Measurements from ENCODE around the gene LYRM1.
"Not testable (repeated sequence)": the region's sequence is repeated elsewhere in the genome, so short reads cannot be mapped to it uniquely, and the experiment has no call there.

LYRM1 gene

GRCh38 chr16:20946015-20946629 lies 45.6 kb downstream of the LYRM1 start:
- no peaks in the 10 kb centered on the region for H3K36me3 Mint-ChIP-seq (ENCODE audit: low read depth)
- no peaks in the 10 kb centered on the region for H3K27me3 Mint-ChIP-seq
- H3K4me1 Mint-ChIP-seq (ENCODE audit: low read depth), result peaks cover 31% of the 10 kb centered on the region
- no peak for DNase-seq
- H3K27ac Mint-ChIP-seq, result no peak overlapping the region
- no peak overlapping the region for H3K4me3 Mint-ChIP-seq
- no peaks in the 10 kb centered on the region for H3K9me3 Mint-ChIP-seq

- H3K4me1 Mint-ChIP-seq (ENCODE audit: low read depth), result peaks cover 18% of the 10 kb centered on the region
- no peak overlapping the region for H3K4me3 Mint-ChIP-seq
- no peaks in the 10 kb centered on the region for H3K27me3 Mint-ChIP-seq
- DNase-seq, result no peak
- no peak overlapping the region for H3K27ac Mint-ChIP-seq
- no peaks in the 10 kb centered on the region for H3K9me3 Mint-ChIP-seq
- no peaks in the 10 kb centered on the region for H3K36me3 Mint-ChIP-seq (ENCODE audit: low read depth)
Observed at GRCh38 chr16:20948444-20948843, 47.9 kb downstream of the LYRM1 start.

- Mint-ChIP-seq H3K4me3 (no peak overlapping the region), H3K9me3 (no peaks in the 10 kb centered on the region), H3K4me1 (ENCODE audit: low read depth) (peaks cover 7% of the 10 kb centered on the region), H3K36me3 (ENCODE audit: low read depth) (no peaks in the 10 kb centered on the region), H3K27me3 (no peaks in the 10 kb centered on the region), H3K27ac (no peak overlapping the region)
- no peak for DNase-seq
Observed at GRCh38 chr16:20949660-20950059, 49.1 kb downstream of the LYRM1 start.

DNA sequence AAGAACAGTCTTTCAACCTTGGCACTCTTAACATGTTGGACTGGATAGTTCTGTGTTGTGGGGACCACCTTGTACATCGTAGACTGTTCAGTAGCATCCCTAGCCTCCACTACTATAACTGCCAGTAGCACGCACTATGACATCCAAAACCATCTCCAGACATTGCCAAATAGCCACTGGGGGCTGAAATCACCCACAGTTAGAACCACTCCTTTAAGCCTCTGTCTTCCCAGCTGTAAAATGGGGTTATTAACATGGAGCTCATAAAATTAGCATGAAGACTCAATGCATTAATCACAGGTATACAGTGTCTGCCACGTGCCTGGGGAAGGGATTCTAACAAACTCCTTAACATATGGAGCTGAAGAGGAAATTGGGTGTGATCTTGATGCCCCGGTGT lies 49.7 kb downstream of the LYRM1 start:
- no peak for DNase-seq
- no peaks in the 10 kb centered on the region for H3K9me3 Mint-ChIP-seq
- H3K27ac Mint-ChIP-seq, result no peak overlapping the region
- no peaks in the 10 kb centered on the region for H3K36me3 Mint-ChIP-seq (ENCODE audit: low read depth)
- no peaks in the 10 kb centered on the region for H3K27me3 Mint-ChIP-seq
- H3K4me1 Mint-ChIP-seq (ENCODE audit: low read depth), result peaks cover under 1% of the 10 kb centered on the region
- no peak overlapping the region for H3K4me3 Mint-ChIP-seq

- Mint-ChIP-seq H3K36me3 (ENCODE audit: low read depth) (no peaks in the 10 kb centered on the region), H3K9me3 (no peaks in the 10 kb centered on the region), H3K4me1 (ENCODE audit: low read depth) (no peaks in the 10 kb centered on the region)
Observed at GRCh38 chr16:20952139-20952920, 51.8 kb downstream of the LYRM1 start.

GRCh38 chr16:20954574-20954973 lies 54.0 kb downstream of the LYRM1 start:
- Mint-ChIP-seq H3K9me3 (no peaks in the 10 kb centered on the region), H3K27me3 (no peaks in the 10 kb centered on the region), H3K27ac (no peak overlapping the region), H3K4me1 (ENCODE audit: low read depth) (no peaks in the 10 kb centered on the region), H3K36me3 (ENCODE audit: low read depth) (no peaks in the 10 kb centered on the region), H3K4me3 (no peak overlapping the region)
- DNase-seq, result no peak

More at GRCh38 chr16:20952139-20952920, 51.8 kb downstream of the LYRM1 start:
- H3K4me3 Mint-ChIP-seq, result no peak overlapping the region
- H3K27me3 Mint-ChIP-seq, result no peaks in the 10 kb centered on the region
- no peak for DNase-seq
- H3K27ac Mint-ChIP-seq, result no peak overlapping the region

GRCh38 chr16:20956319-20956718 lies 55.7 kb downstream of the LYRM1 start:
- DNase-seq, result no peak
- Mint-ChIP-seq H3K4me1 (ENCODE audit: low read depth) (no peaks in the 10 kb centered on the region), H3K4me3 (no peak overlapping the region), H3K9me3 (no peaks in the 10 kb centered on the region), H3K36me3 (ENCODE audit: low read depth) (no peaks in the 10 kb centered on the region), H3K27ac (no peak overlapping the region), H3K27me3 (no peaks in the 10 kb centered on the region)

DNA sequence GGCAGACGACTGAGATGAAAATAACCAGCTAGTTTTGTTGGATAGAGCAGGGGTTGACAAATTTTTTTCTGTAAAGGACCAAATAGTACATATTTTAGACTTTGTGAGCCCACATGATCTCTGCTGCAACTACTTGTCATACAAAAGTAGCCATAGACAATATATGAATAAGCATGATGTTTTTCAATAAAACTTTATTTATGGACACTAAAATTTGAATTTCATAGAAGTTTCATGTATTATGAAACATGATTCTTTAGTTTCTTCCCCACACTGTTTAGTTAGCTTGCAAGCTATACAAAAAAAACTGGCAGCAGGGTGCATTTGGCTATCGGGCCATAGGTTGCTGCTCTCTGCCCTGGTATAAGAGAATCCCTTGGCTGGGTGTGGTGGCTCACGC lies 56.6 kb downstream of the LYRM1 start:
- Mint-ChIP-seq H3K4me1 (ENCODE audit: low read depth) (no peaks in the 10 kb centered on the region), H3K27ac (no peak overlapping the region), H3K4me3 (no peak overlapping the region), H3K36me3 (ENCODE audit: low read depth) (no peaks in the 10 kb centered on the region), H3K27me3 (no peaks in the 10 kb centered on the region), H3K9me3 (no peaks in the 10 kb centered on the region)
- no peak for DNase-seq

DNA sequence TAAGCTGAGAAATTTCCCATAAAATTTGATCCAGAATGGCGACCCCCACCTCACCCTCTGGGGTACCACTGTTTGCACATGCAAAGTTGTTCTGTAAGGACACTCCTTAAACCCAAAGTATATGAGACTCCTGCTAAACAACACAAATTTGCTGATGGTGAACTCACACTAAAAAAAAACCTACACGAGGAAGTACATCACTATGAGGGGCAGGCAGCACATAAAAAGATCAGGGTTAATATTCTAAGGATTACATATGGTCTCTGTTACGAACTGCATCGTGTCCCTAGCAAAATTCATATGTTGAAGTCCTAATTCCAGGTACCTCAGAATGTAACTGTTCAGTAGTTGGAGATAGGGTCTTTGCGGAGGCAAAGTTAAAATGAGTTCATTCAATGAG lies 60.3 kb downstream of the LYRM1 start:
- no peak for DNase-seq
- H3K27ac Mint-ChIP-seq, result no peak overlapping the region
- H3K4me1 Mint-ChIP-seq (ENCODE audit: low read depth), result no peaks in the 10 kb centered on the region
- H3K27me3 Mint-ChIP-seq, result no peaks in the 10 kb centered on the region
- H3K9me3 Mint-ChIP-seq, result no peaks in the 10 kb centered on the region
- H3K36me3 Mint-ChIP-seq (ENCODE audit: low read depth), result no peaks in the 10 kb centered on the region
- H3K4me3 Mint-ChIP-seq, result no peak overlapping the region

DNA sequence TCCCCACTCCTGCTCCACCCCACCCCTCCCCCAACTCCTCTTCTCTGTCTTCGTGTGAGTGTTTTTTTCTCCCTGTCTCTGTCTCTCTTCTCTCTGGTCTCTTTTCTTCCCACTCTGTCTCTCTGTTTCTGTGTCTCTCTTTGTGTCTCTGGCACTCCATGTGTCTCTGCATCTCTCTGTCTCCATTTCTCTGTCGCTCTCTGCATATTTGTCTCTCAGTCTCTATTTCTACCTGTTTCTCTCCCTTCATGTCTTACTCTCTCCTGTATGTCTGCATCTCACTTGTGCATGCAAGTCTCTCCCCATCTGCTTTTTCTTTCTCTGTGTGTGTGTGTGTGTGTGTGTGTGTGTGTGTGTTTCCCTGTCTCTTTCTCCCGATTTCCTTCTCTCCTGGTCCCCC lies 68.2 kb downstream of the LYRM1 start:
- H3K9me3 Mint-ChIP-seq, result no peaks in the 10 kb centered on the region
- H3K4me1 Mint-ChIP-seq (ENCODE audit: low read depth), result no peaks in the 10 kb centered on the region
- H3K27me3 Mint-ChIP-seq, result no peaks in the 10 kb centered on the region
- H3K36me3 Mint-ChIP-seq (ENCODE audit: low read depth), result no peaks in the 10 kb centered on the region
- no peak overlapping the region for H3K27ac Mint-ChIP-seq
- no peak for DNase-seq
- H3K4me3 Mint-ChIP-seq, result no peak overlapping the region

- Mint-ChIP-seq H3K36me3 (ENCODE audit: low read depth) (no peaks in the 10 kb centered on the region), H3K4me1 (ENCODE audit: low read depth) (no peaks in the 10 kb centered on the region), H3K9me3 (no peaks in the 10 kb centered on the region), H3K27ac (no peak overlapping the region), H3K27me3 (no peaks in the 10 kb centered on the region), H3K4me3 (no peak overlapping the region)
- DNase-seq, result no peak
Observed at GRCh38 chr16:20969386-20969785, 68.8 kb downstream of the LYRM1 start.

- no peaks in the 10 kb centered on the region for H3K27me3 Mint-ChIP-seq
- no peak overlapping the region for H3K27ac Mint-ChIP-seq
- no peaks in the 10 kb centered on the region for H3K4me1 Mint-ChIP-seq (ENCODE audit: low read depth)
- no peaks in the 10 kb centered on the region for H3K9me3 Mint-ChIP-seq
- no peaks in the 10 kb centered on the region for H3K36me3 Mint-ChIP-seq (ENCODE audit: low read depth)
- H3K4me3 Mint-ChIP-seq, result no peak overlapping the region
- DNase-seq, result no peak
Observed at GRCh38 chr16:20971401-20971800, 70.8 kb downstream of the LYRM1 start.

DNA sequence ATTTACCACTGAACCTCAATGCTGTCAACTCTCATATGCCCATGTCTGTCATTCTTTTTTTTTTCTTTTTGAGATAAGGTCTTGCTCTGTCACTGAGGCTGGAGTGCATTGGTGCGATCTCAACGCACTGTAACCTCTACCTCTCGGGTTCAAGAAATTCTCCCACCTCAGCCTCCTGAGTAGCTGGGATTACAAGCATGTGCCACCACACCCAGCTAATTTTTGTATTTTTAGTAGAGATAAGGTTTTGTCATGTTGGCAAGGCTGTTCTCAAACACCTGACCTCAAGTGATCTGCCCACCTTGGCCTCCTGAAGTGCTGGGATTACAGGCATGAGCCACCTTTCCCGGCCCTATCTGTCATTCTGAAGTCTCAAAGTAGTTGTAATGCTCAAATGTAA lies 72.6 kb downstream of the LYRM1 start:
- H3K4me1 Mint-ChIP-seq (ENCODE audit: low read depth); H3K36me3 Mint-ChIP-seq (ENCODE audit: low read depth); H3K4me3 Mint-ChIP-seq; H3K27me3 Mint-ChIP-seq; H3K9me3 Mint-ChIP-seq; H3K27ac Mint-ChIP-seq; DNase-seq: not testable (repeated sequence)

Data from activated T-cell treated with anti-CD3 and anti-CD28 coated beads, Interleukin-2, amount 50 U/mL, for 24 hours (primary cell).